Ascending aorta (tissue), 2 donors: ENCODE measurements around the gene STOML3. TPM values are rescaled to one million over a fixed set of nuclear protein-coding genes. Genes with fewer than 3 reads are reported as not detected.
A peak's percentile ranks its signal among the peaks of the same experiment; 100 is the strongest.

Experiments
- DNase-seq, 2 donors: peaks; one replicate each; pipeline ENCODE4 v3.0.0-alpha.2; 2019; ENCODE audit warnings: low spot score in 2 of 2
- H3K27ac ChIP-seq, 2 donors: fragments of 200-600 bp; sonication (generic); one replicate each; pipeline ENCODE4 v1.5.1; 2016 to 2017; ENCODE audit warnings: mild to moderate bottlenecking in 1 of 2
- H3K27me3 ChIP-seq: fragments of 200-600 bp; sonication (generic); one replicate; pipeline ENCODE4 v1.5.1; 2017
- H3K36me3 ChIP-seq, 2 donors: fragments of 200-600 bp; sonication (generic); one replicate each; pipeline ENCODE4 v1.5.1; 2016
- H3K4me1 ChIP-seq, 2 donors: fragments of 200-600 bp; sonication (generic); one replicate each; pipeline ENCODE4 v1.5.1; 2016 to 2017; ENCODE audit warnings: mild to moderate bottlenecking in 1 of 2
- H3K4me3 ChIP-seq, 2 donors: fragments of 200-600 bp; sonication (generic); one replicate each; pipeline ENCODE4 v1.5.1; 2016 to 2017; ENCODE audit warnings: mild to moderate bottlenecking in 1 of 2
- H3K9me3 ChIP-seq, 2 donors: fragments of 200-600 bp; sonication (generic); one replicate each; pipeline ENCODE4 v1.5.1; 2016
- intact Hi-C: fragments of 100-400 bp; cut with DNase I; formaldehyde crosslinking; loops from one replicate; pipeline ENCODE4 v1.15.1; 2023
- total RNA-seq: library from RNA; depleted of rRNA; stranded (reverse); fragments of >200 nt; gene quantifications from one replicate; pipeline ENCODE4 v1.1.0, GENCODE V29; 2016
- TF ChIP-seq, protein P1 (sequence below), 3 experiments: fragments of 200-600 bp in 2 of 3; fragments of 450-650 bp in 1 of 3; sonication (generic) in 2 of 3; IDR thresholded peaks; one replicate each; pipeline ENCODE4 v1.5.1; 2016 to 2019; ENCODE audit warnings: antibody characterized with exemption in 3 of 3, mild to moderate bottlenecking in 1 of 3, moderate library complexity in 1 of 3

The STOML3 gene, protein sequence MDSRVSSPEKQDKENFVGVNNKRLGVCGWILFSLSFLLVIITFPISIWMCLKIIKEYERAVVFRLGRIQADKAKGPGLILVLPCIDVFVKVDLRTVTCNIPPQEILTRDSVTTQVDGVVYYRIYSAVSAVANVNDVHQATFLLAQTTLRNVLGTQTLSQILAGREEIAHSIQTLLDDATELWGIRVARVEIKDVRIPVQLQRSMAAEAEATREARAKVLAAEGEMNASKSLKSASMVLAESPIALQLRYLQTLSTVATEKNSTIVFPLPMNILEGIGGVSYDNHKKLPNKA
- total RNA-seq: not detected

- no peaks in the 10 kb centered on the region for H3K4me1 ChIP-seq
- intact Hi-C loops: no loop called here
- no peak within 1 kb of the TSS for H3K27ac ChIP-seq
- TF ChIP-seq, protein P1, sequence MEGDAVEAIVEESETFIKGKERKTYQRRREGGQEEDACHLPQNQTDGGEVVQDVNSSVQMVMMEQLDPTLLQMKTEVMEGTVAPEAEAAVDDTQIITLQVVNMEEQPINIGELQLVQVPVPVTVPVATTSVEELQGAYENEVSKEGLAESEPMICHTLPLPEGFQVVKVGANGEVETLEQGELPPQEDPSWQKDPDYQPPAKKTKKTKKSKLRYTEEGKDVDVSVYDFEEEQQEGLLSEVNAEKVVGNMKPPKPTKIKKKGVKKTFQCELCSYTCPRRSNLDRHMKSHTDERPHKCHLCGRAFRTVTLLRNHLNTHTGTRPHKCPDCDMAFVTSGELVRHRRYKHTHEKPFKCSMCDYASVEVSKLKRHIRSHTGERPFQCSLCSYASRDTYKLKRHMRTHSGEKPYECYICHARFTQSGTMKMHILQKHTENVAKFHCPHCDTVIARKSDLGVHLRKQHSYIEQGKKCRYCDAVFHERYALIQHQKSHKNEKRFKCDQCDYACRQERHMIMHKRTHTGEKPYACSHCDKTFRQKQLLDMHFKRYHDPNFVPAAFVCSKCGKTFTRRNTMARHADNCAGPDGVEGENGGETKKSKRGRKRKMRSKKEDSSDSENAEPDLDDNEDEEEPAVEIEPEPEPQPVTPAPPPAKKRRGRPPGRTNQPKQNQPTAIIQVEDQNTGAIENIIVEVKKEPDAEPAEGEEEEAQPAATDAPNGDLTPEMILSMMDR (IDR thresholded peaks at IDR 0.05): no peak
- no peak within 1 kb of the TSS for H3K4me3 ChIP-seq
- no peaks in the 10 kb centered on the region for H3K9me3 ChIP-seq
- DNase-seq: no peak
- no peaks in the 10 kb centered on the region for H3K36me3 ChIP-seq
- no peaks in the 10 kb centered on the region for H3K27me3 ChIP-seq
These were observed at the start of gene STOML3 for GRCh38 chr13:38990693-38991092. TSS of gene STOML3 (minus strand) at chr13:38990831. CDS start at chr13:38990721, 110 bp downstream.

DNA sequence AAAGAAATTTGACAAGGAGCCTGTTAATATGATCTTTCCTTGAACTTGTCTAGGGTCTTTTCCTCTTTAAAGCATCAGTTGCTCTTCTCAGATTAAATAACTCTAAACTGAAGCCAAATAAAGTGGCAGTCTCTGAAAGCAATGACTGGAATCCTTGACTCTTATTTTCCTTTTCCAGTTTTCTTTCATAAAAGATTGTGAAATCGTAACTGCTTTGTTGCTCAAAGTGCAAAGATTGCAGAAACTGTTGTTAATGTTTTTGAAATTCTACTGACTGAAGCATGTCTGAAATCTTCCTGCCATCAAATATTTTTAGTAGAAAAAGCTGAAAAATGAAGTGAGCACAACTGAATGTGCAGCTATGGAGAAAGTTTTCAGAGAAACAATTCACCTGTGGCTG lies 49.6 kb upstream of the STOML3 start:
- Histone ChIP-seq H3K27me3 (no peaks in the 10 kb centered on the region), H3K36me3 (peaks cover 4 to 13% of the 10 kb centered on the region in 2 donors), H3K4me1 (peaks cover 0 to 14% of the 10 kb centered on the region in 2 donors), H3K4me3 (peak overlapping the region in 1 of 2 donors; percentile 18), H3K27ac (no peak overlapping the region), H3K9me3 (no peaks in the 10 kb centered on the region)
- TF ChIP-seq, protein P1 (IDR thresholded peaks at IDR 0.05): no peak
- intact Hi-C loops: no loop called here
- DNase-seq: no peak

GRCh38 chr13:39039041-39039440 lies 48.4 kb upstream of the STOML3 start:
- intact Hi-C loops: loop anchor here (2.0 to 10.0 kb wide), 4 partner anchors 376 to 1736 kb away; partner anchors contain the start of gene MRPS31
- TF ChIP-seq, protein P1 (IDR thresholded peaks at IDR 0.05): no peak
- H3K9me3 ChIP-seq: no peaks in the 10 kb centered on the region
- DNase-seq: no peak
- peaks cover 0 to 15% of the 10 kb centered on the region in 2 donors for H3K4me1 ChIP-seq
- peak overlapping the region; percentile 78 to 88 for H3K27ac ChIP-seq
- H3K36me3 ChIP-seq: peaks cover 0 to 4% of the 10 kb centered on the region in 2 donors
- peak overlapping the region; percentile 97 to 100 for H3K4me3 ChIP-seq
- H3K27me3 ChIP-seq: no peaks in the 10 kb centered on the region

GRCh38 chr13:39038569-39039030 lies 48.0 kb upstream of the STOML3 start:
- peaks cover 0 to 16% of the 10 kb centered on the region in 2 donors for H3K4me1 ChIP-seq
- H3K36me3 ChIP-seq: no peaks in the 10 kb centered on the region
- no peak for DNase-seq
- H3K27ac ChIP-seq: peak overlapping the region; percentile 78 to 88
- H3K4me3 ChIP-seq: peak overlapping the region; percentile 97 to 100
- TF ChIP-seq, protein P1 (IDR thresholded peaks at IDR 0.05): no peak
- no peaks in the 10 kb centered on the region for H3K27me3 ChIP-seq
- intact Hi-C loops: loop anchor here (2.0 to 10.0 kb wide), 4 partner anchors 376 to 1736 kb away; partner anchors contain the start of gene MRPS31
- H3K9me3 ChIP-seq: no peaks in the 10 kb centered on the region

- H3K9me3 ChIP-seq: no peaks in the 10 kb centered on the region
- peak; percentile 76 to 97 for DNase-seq
- H3K4me3 ChIP-seq: peak within 1 kb of the TSS; percentile 97 to 100
- H3K27me3 ChIP-seq: no peaks in the 10 kb centered on the region
- TF ChIP-seq, protein P1 (IDR thresholded peaks at IDR 0.05): no peak
- peak within 1 kb of the TSS; percentile 78 to 88 for H3K27ac ChIP-seq
- intact Hi-C loops: loop anchor here (2.0 to 10.0 kb wide), 4 partner anchors 377 to 1737 kb away; partner anchors contain the start of gene MRPS31
- H3K4me1 ChIP-seq: peaks cover 0 to 16% of the 10 kb centered on the region in 2 donors
- no peaks in the 10 kb centered on the region for H3K36me3 ChIP-seq
These were observed 47.4 kb upstream of the STOML3 start, which contains the start of the genes NHLRC3 and PROSER1 for GRCh38 chr13:39037880-39038568. TSS of gene NHLRC3 (plus strand) at chr13:39038456. CDS start at chr13:39038640, 184 bp downstream. TSS of gene PROSER1 (minus strand) at chr13:39038089. CDS start at chr13:39037242, 847 bp downstream.
